Coronary artery (tissue), 2 donors: ENCODE results near the gene XPNPEP1.
"Not testable (repeated sequence)": the region's sequence is repeated elsewhere in the genome, so short reads cannot be mapped to it uniquely, and the experiment has no call there.

Experiments used
- DNase-seq: peaks from one replicate; pipeline ENCODE4 v3.0.0-alpha.2; 2017; ENCODE audit warnings: low spot score
- H3K27ac ChIP-seq, 2 donors: fragments of 200-600 bp; sonication (generic); one replicate each; pipeline ENCODE4 v1.5.1; 2016 to 2019
- H3K4me3 ChIP-seq: fragments of 200-600 bp; sonication (generic); 2 replicates; pipeline ENCODE4 v1.5.1; 2016; ENCODE audit warnings: mild to moderate bottlenecking, moderate library complexity
- TF ChIP-seq, protein P1 (sequence below): fragments of 200-600 bp; sonication (generic); IDR thresholded peaks from one replicate; pipeline ENCODE4 v1.5.1; 2019; ENCODE audit warnings: antibody characterized with exemption

XPNPEP1 gene

GRCh38 chr10:109924967-109925620 lies 1.8 kb upstream of the XPNPEP1 start:
- no peak overlapping the region for H3K27ac ChIP-seq
- DNase-seq, result no peak
- H3K4me3 ChIP-seq, result no peak overlapping the region
- TF ChIP-seq, protein P1, sequence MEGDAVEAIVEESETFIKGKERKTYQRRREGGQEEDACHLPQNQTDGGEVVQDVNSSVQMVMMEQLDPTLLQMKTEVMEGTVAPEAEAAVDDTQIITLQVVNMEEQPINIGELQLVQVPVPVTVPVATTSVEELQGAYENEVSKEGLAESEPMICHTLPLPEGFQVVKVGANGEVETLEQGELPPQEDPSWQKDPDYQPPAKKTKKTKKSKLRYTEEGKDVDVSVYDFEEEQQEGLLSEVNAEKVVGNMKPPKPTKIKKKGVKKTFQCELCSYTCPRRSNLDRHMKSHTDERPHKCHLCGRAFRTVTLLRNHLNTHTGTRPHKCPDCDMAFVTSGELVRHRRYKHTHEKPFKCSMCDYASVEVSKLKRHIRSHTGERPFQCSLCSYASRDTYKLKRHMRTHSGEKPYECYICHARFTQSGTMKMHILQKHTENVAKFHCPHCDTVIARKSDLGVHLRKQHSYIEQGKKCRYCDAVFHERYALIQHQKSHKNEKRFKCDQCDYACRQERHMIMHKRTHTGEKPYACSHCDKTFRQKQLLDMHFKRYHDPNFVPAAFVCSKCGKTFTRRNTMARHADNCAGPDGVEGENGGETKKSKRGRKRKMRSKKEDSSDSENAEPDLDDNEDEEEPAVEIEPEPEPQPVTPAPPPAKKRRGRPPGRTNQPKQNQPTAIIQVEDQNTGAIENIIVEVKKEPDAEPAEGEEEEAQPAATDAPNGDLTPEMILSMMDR, result no peak

GRCh38 chr10:109924087-109924486 lies 776 bp upstream of the XPNPEP1 start:
- Histone ChIP-seq H3K27ac (peak overlapping the region; percentile 51 to 99), H3K4me3 (peak overlapping the region; percentile 100)
- no peak for DNase-seq
- TF ChIP-seq, protein P1, result no peak

- no peak for DNase-seq
- Histone ChIP-seq H3K27ac (peak overlapping the region; percentile 87 to 99), H3K4me3 (peak overlapping the region; percentile 100)
- TF ChIP-seq, protein P1, result no peak
Observed at GRCh38 chr10:109922358-109922975, 844 bp downstream of the XPNPEP1 start.

- DNase-seq, result no peak
- H3K4me3 ChIP-seq, result no peak overlapping the region
- no peak overlapping the region for H3K27ac ChIP-seq
- TF ChIP-seq, protein P1, result no peak
Observed at GRCh38 chr10:109920016-109920415, 3.3 kb downstream of the XPNPEP1 start.

DNA sequence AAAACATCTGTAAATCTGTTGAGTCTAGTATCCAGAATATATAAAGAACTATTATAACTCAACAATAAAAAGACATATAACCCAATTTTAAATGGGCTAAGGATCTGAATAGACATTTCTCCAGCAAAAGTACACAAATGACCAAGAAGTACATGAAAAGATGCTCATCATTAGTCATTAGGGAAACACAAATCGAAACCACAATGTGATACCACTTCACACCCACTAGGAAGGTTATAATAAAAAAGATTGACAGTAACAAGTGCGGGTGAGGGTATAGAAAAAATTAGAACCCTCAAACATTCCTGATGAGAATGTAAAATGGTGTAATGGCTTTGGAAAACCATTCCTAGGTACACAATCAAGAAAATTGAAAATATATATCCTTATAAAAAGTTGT lies 4.1 kb downstream of the XPNPEP1 start:
- no peak for DNase-seq
- H3K27ac ChIP-seq, result no peak overlapping the region
- TF ChIP-seq, protein P1, result no peak
- no peak overlapping the region for H3K4me3 ChIP-seq

DNA sequence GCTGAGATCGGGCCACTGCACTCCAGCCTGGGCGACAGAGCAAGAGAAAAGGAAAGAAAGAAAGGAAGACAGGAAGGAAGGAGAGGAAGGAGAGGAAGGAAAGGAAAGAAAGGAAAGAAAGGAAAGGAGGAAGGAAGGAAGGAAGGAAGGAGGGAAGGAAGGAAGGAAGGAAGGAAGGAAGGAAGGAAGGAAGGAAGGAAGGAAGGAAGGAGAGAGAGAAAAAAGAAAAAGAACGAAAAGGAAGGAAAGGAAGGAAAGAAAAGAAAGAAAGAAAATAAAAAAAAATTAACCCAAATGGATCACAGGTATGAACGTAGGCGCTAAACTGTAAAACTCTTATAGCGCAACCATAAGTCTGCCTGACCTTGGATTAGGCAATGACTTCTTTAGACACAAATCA lies 4.6 kb downstream of the XPNPEP1 start:
- not testable (repeated sequence) for DNase-seq, H3K27ac ChIP-seq

GRCh38 chr10:109915566-109915965 lies 7.7 kb downstream of the XPNPEP1 start:
- TF ChIP-seq, protein P1, result no peak
- H3K4me3 ChIP-seq, result no peak overlapping the region
- H3K27ac ChIP-seq, result no peak overlapping the region
- DNase-seq, result no peak

More for the DNA sequence above, 4.6 kb downstream of the XPNPEP1 start:
- not testable (repeated sequence) for H3K4me3 ChIP-seq
